A549 (cell line): ENCODE data around the gene PCNX1. TPM values are rescaled to one million over a fixed set of nuclear protein-coding genes. Genes with fewer than 3 reads are reported as not detected.

Experiments used
- ATAC-seq, 2 experiments: fragments of 200-7000 bp in 1 of 2; fragments of >200 bp in 1 of 2; cut with Nextera tagmentation in 1 of 2; cut with Tn5 transposase in 1 of 2; 3 replicates each; pipeline versions ENCODE4 v1.8.0 to v1.9.1; 2018 to 2020; ENCODE audit warnings: mild to moderate bottlenecking in 1 of 2, moderate library complexity in 1 of 2
- CTCF ChIA-PET: fragments of 300-600 bp; sonication (Branson Sonifier 250); formaldehyde crosslinking; extraction: SDS; loops from one replicate; lab custom pipeline; 2021; ENCODE audit warnings: antibody characterized with exemption, inconsistent platforms; lab: Yijun Ruan, JAX
- POLR2A ChIA-PET: fragments of 350-600 bp; formaldehyde crosslinking; extraction: SDS; loops from one replicate; lab custom pipeline; 2021; ENCODE audit warnings: antibody characterized with exemption, inconsistent platforms; lab: Yijun Ruan, JAX
- DNase-seq, 2 experiments: peaks; one replicate each; pipeline versions ENCODE4 v3.0.0 to v3.0.0-alpha.2; 2011 to 2016; ENCODE audit warnings: low read depth in 1 of 2, low spot score in 1 of 2
- FAIRE-seq: peaks from 2 replicates; lab custom pipeline; 2011; peaks lifted over from hg19 to GRCh38; lab: Jason Lieb, UNC
- H3K27ac ChIP-seq, 2 experiments: fragments of >200 bp; sonication (Bioruptor Twin); formaldehyde crosslinking; 3 replicates each; pipeline ENCODE4 v1.5.1; 2016 to 2017
- H3K4me1 ChIP-seq: fragments of >200 bp; sonication (Bioruptor Twin); formaldehyde crosslinking; 3 replicates; pipeline ENCODE4 v1.6.1; 2016
- H3K4me2 ChIP-seq: fragments of >200 bp; sonication (Bioruptor Twin); formaldehyde crosslinking; 3 replicates; pipeline ENCODE4 v1.6.1; 2016
- H3K4me3 ChIP-seq: fragments of >200 bp; sonication (Bioruptor Twin); formaldehyde crosslinking; 3 replicates; pipeline ENCODE4 v1.5.1; 2016
- H3K9me3 ChIP-seq: fragments of >200 bp; sonication (Bioruptor Twin); formaldehyde crosslinking; 3 replicates; pipeline ENCODE4 v1.6.1; 2016
- BHLHE40 ChIP-seq: IDR thresholded peaks from 2 replicates; pipeline ENCODE4 v1.6.1; 2012; ENCODE audit warnings: low read depth, low read length, inconsistent platforms
- CBX2 ChIP-seq: fragments of 200-600 bp; sonication (generic); IDR thresholded peaks from 2 replicates; pipeline ENCODE4 v1.6.1; 2016; ENCODE audit warnings: low read depth, mild to moderate bottlenecking, borderline replicate concordance
- CTCF ChIP-seq: fragments of >200 bp; sonication (Bioruptor Twin); formaldehyde crosslinking; IDR thresholded peaks from 3 replicates; pipeline ENCODE4 v1.5.1; 2016
- E2F6 ChIP-seq: IDR thresholded peaks from 2 replicates; pipeline ENCODE4 v1.6.1; 2012; ENCODE audit warnings: low read depth, borderline replicate concordance
- EHF ChIP-seq: fragments of 250-450 bp; sonication (Bioruptor Pico); IDR thresholded peaks from 2 replicates; pipeline ENCODE4 v1.5.0; 2020; ENCODE audit warnings: mild to moderate bottlenecking
- FOSB ChIP-seq: fragments of 250-450 bp; sonication (Bioruptor Pico); IDR thresholded peaks from 2 replicates; pipeline ENCODE4 v1.5.0; 2020; ENCODE audit warnings: mild to moderate bottlenecking, moderate library complexity
- FOSL2 ChIP-seq, 2 experiments: fragments of 450-650 bp in 1 of 2; fragments of >200 bp in 1 of 2; sonication (Bioruptor Twin) in 1 of 2; formaldehyde crosslinking; IDR thresholded peaks; 2 replicates each; pipeline versions ENCODE4 v1.5.0 to v1.6.1; 2016 to 2020; ENCODE audit warnings: mild to moderate bottlenecking in 1 of 2, moderate library complexity in 1 of 2
- HDAC2 ChIP-seq: fragments of 200-600 bp; sonication (generic); IDR thresholded peaks from 2 replicates; pipeline ENCODE4 v1.6.1; 2016
- HOXA7 ChIP-seq: fragments of 250-450 bp; sonication (Bioruptor Pico); IDR thresholded peaks from 2 replicates; pipeline ENCODE4 v1.5.0; 2020; ENCODE audit warnings: mild to moderate bottlenecking, moderate library complexity
- HOXB13 ChIP-seq: fragments of 250-450 bp; sonication (Bioruptor Pico); IDR thresholded peaks from 2 replicates; pipeline ENCODE4 v1.5.0; 2020; ENCODE audit warnings: low read depth, mild to moderate bottlenecking, moderate library complexity
- JUNB ChIP-seq: fragments of >200 bp; sonication (Bioruptor Twin); formaldehyde crosslinking; IDR thresholded peaks from 2 replicates; pipeline ENCODE4 v1.6.1; 2016
- MAFK ChIP-seq: fragments of 450-650 bp; IDR thresholded peaks from 2 replicates; pipeline ENCODE4 v1.6.1; 2014; ENCODE audit not compliant: partially characterized antibody
- MAX ChIP-seq: IDR thresholded peaks from 2 replicates; pipeline ENCODE4 v1.6.1; 2012
- MAZ ChIP-seq: fragments of 150-350 bp; IDR thresholded peaks from 2 replicates; pipeline ENCODE4 v1.6.1; 2014; ENCODE audit warnings: antibody characterized with exemption, low read depth, low read length, borderline replicate concordance
- MYC ChIP-seq: IDR thresholded peaks from 2 replicates; pipeline ENCODE4 v1.6.1; 2012; ENCODE audit warnings: mild to moderate bottlenecking, inconsistent platforms, low read length, improper control_type of control experiment, borderline replicate concordance
- NFE2L2 ChIP-seq: fragments of 150-350 bp; conservative IDR thresholded peaks from 2 replicates; pipeline ENCODE4 v1.6.1; 2014; ENCODE audit warnings: low read length
- NPAS2 ChIP-seq: fragments of 250-450 bp; sonication (Bioruptor Pico); IDR thresholded peaks from 2 replicates; pipeline ENCODE4 v1.8.0; 2022; ENCODE audit warnings: mild to moderate bottlenecking, moderate library complexity, borderline replicate concordance
- NR3C1 ChIP-seq: fragments of >200 bp; sonication (Bioruptor Twin); formaldehyde crosslinking; IDR thresholded peaks from 3 replicates; pipeline ENCODE4 v1.6.1; 2017
- PHF8 ChIP-seq: fragments of 200-600 bp; sonication (generic); IDR thresholded peaks from 2 replicates; pipeline ENCODE4 v1.6.1; 2016; ENCODE audit warnings: low read depth, mild to moderate bottlenecking, antibody characterized with exemption, moderate library complexity, borderline replicate concordance
- POLR2AphosphoS2 ChIP-seq: conservative IDR thresholded peaks from 2 replicates; pipeline ENCODE4 v1.6.1; 2012; ENCODE audit warnings: low read length, improper control_type of control experiment, inconsistent platforms
- RARB ChIP-seq: fragments of 250-450 bp; sonication (Bioruptor Pico); IDR thresholded peaks from 2 replicates; pipeline ENCODE4 v1.8.0; 2021; ENCODE audit warnings: mild to moderate bottlenecking, moderate library complexity
- REST ChIP-seq: fragments of 200-600 bp; sonication (generic); IDR thresholded peaks from 2 replicates; pipeline ENCODE4 v1.6.1; 2016; ENCODE audit warnings: antibody characterized with exemption, mild to moderate bottlenecking, moderate library complexity
- SMC3 ChIP-seq: fragments of >200 bp; sonication (Bioruptor Twin); formaldehyde crosslinking; IDR thresholded peaks from 3 replicates; pipeline ENCODE4 v1.6.1; 2018; ENCODE audit warnings: inconsistent platforms
- SREBF2 ChIP-seq: fragments of 450-650 bp; IDR thresholded peaks from 2 replicates; pipeline ENCODE4 v1.6.1; 2014; ENCODE audit warnings: mild to moderate bottlenecking, moderate library complexity
- TP53 ChIP-seq: fragments of 250-450 bp; sonication (Bioruptor Pico); IDR thresholded peaks from 2 replicates; pipeline ENCODE4 v1.5.0; 2021; ENCODE audit warnings: mild to moderate bottlenecking, moderate library complexity
- USF2 ChIP-seq: fragments of 450-650 bp; IDR thresholded peaks from 2 replicates; pipeline ENCODE4 v1.6.1; 2014; ENCODE audit warnings: antibody characterized with exemption
- ZC3H11A ChIP-seq: fragments of 450-650 bp; IDR thresholded peaks from 2 replicates; pipeline ENCODE4 v1.6.1; 2014; ENCODE audit warnings: antibody characterized with exemption, mild to moderate bottlenecking
- ZFP36 ChIP-seq: fragments of 450-650 bp; IDR thresholded peaks from 2 replicates; pipeline ENCODE4 v1.6.1; 2014; ENCODE audit warnings: borderline replicate concordance; ENCODE audit not compliant: partially characterized antibody
- ZNF302 ChIP-seq: fragments of 250-450 bp; sonication (Bioruptor Pico); IDR thresholded peaks from 2 replicates; pipeline ENCODE4 v1.9.0; 2021; ENCODE audit warnings: inconsistent platforms, mild to moderate bottlenecking, moderate library complexity
- ZSCAN20 ChIP-seq: fragments of 250-450 bp; sonication (Bioruptor Pico); IDR thresholded peaks from 2 replicates; pipeline ENCODE4 v1.8.0; 2022; ENCODE audit warnings: mild to moderate bottlenecking, moderate library complexity
- WGBS: methylation state at CpG from one replicate; pipeline ENCODE4 v1.1.6; 2017; ENCODE audit errors: missing lambda C conversion rate; 5-methylcytosine and 5-hydroxymethylcytosine counted together
- polyA plus RNA-seq, 4 experiments: library from polyadenylated mRNA; depleted of rRNA in 3 of 4; stranded (reverse); fragments of >200 nt; fragmentation: RNase III in 1 of 4; extraction: RNeasy Plus Mini Kit Qiagen cat#74134 plus additional on column Dnase treatment in 1 of 4; gene quantifications; 2 replicates in 3 of 4; 3 replicates in 1 of 4; pipeline ENCODE4 v1.2.3, GENCODE V29; 2011 to 2017
- TF ChIP-seq, protein P1 (sequence below): fragments of 250-450 bp; sonication (Bioruptor Pico); IDR thresholded peaks from 2 replicates; pipeline ENCODE4 v1.5.0; 2020; ENCODE audit warnings: low read depth, mild to moderate bottlenecking, moderate library complexity
- TF ChIP-seq, protein P2 (sequence below): fragments of >200 bp; sonication (Bioruptor Twin); formaldehyde crosslinking; IDR thresholded peaks from 2 replicates; pipeline ENCODE4 v1.6.1; 2016

Gene PCNX1
- polyA plus RNA-seq, 2 of the 4 experiments (the other 2 are of a cell fraction), result 10.4 to 45.0 TPM

DNA sequence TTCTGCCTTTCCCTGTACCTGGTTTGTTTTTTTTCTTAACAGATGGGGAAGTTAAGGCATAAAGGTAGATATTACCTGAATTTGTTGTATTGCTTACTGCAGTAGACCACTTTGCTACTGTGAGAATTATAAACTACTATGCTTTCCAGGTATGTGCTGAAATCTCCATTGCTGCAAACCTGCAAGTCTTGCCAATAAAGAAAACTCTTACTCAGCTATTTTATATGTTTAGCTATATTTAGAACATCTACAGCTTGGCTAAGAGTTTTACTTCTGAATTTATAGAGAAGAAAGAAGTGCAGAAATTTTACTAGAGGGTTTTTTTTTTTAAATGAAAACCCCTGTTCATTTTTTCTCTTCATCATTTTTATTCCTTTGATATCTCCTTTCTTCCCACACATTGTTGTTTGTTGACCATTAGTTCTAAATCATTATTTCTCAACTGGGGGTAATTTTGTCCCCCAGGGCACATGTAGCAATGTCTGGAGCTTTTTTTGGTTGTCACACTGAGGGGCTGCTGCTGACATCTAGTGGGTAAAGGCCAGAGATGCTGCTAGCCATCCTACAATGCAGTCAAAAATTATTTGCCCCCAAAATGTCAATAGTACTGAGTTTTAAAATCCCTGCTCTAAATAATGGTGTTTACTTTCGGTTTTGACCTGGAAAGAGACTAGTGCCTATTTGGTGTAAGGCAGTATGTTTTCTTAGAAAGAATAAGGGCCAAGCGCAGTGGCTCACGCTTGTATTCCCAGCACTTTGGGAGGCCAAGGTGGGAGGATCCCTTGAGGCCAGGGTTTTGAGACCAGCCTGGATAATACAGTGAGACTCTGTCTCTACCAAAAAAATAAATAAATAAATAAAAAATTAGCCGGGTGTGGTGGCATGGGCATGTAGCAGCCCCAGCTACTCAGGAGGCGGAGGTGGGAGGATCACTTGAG lies 48.6 kb downstream of the PCNX1 start:
- WGBS, result 67% methylated on average over 5 of the region's 5 CpGs
- no peak overlapping the region for H3K27ac ChIP-seq
- DNase-seq (peak in 1 of 2 experiments; percentile 23), FAIRE-seq (no peak), ATAC-seq (peak; percentile 71 to 79; a peak in 5 of 6 replicates)
- no peaks in the 10 kb centered on the region for H3K9me3 ChIP-seq
- H3K4me3 ChIP-seq, result no peak overlapping the region
- H3K4me2 ChIP-seq, result no peak overlapping the region
- CTCF ChIA-PET, result interaction anchor here (0.6 to 6.0 kb wide), 20 partner anchors 9 to 529 kb away, joined by 3 to 53 read pairs (median 4); partner anchors contain the start of gene PCNX1
- H3K4me1 ChIP-seq, result peaks cover 6% of the 10 kb centered on the region; the same call in 1 of the 3 replicates
- POLR2A ChIA-PET, result interaction anchor here (1.4 kb wide), 1 partner anchor 48 kb away, joined by 4 read pairs; the partner anchor contains the start of gene PCNX1
- TF ChIP-seq ZFP36 (no peak), RARB (CRISPR knock-in tag) (no peak), MAZ (no peak), HOXB13 (CRISPR knock-in tag) (no peak), EHF (CRISPR knock-in tag) (no peak), TP53 (CRISPR knock-in tag) (no peak), FOSB (CRISPR knock-in tag) (no peak), ZNF302 (no peak), SREBF2 (no peak), USF2 (no peak), ZSCAN20 (CRISPR knock-in tag) (no peak), HOXA7 (CRISPR knock-in tag) (no peak), HDAC2 (no peak), FOSL2 (IDR thresholded peaks at IDR 0.05) (no peak), FOSL2 (CRISPR knock-in tag; IDR thresholded peaks at IDR 0.05) (no peak), PHF8 (no peak), NPAS2 (CRISPR knock-in tag) (no peak), SMC3 (peak; percentile 46; the same call in 2 of the 3 replicates), MAX (no peak), MAFK (peak; percentile 71), NFE2L2 (no peak), REST (no peak), CBX2 (no peak), MYC (no peak), BHLHE40 (no peak), NR3C1 (no peak), CTCF (peak; percentile 66), ZC3H11A (no peak), JUNB (no peak), E2F6 (no peak), POLR2AphosphoS2 (no peak)
- TF ChIP-seq, protein P1, sequence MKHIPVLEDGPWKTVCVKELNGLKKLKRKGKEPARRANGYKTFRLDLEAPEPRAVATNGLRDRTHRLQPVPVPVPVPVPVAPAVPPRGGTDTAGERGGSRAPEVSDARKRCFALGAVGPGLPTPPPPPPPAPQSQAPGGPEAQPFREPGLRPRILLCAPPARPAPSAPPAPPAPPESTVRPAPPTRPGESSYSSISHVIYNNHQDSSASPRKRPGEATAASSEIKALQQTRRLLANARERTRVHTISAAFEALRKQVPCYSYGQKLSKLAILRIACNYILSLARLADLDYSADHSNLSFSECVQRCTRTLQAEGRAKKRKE (CRISPR knock-in tag), result no peak
- TF ChIP-seq, protein P2, sequence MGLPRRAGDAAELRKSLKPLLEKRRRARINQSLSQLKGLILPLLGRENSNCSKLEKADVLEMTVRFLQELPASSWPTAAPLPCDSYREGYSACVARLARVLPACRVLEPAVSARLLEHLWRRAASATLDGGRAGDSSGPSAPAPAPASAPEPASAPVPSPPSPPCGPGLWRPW, result no peak
